Measurements from ENCODE around the gene THUMPD3.

Gene THUMPD3

DNA sequence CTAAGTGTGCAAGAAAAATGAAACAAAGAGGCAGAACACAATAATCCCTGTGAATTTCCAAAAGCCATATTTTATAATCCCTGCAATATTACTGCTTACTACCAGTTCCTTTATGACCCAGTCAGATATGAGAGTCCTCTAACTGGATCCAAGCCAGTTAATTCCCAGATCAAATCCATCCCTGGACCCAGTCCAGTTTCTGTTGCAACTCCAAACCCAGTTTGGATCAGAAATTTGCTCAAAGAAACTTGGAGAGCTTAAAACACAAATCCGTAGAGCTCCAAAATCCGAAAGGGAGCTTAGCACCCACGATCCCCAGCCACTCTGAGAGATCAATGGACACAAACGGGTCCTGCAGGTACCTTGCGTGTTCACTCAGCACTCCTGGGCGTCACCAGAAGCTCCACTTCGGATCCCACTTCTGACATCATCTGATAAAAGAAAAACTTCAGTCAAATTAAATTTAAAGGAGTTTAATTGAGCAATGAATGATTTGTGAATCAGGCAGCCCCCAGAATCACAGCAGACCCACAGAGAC is 32.6 kb upstream of the THUMPD3 start:
- Histone ChIP-seq H3F3A (ENCODE audit: low read depth) (no peaks in the 10 kb centered on the region), H3K9me2 (replicated peaks; ENCODE audit: low read depth, low read length) (no peaks in the 10 kb centered on the region), H3K27me3 (ENCODE audit: insufficient read depth, low read length, poor library complexity, severe bottlenecking) (no peaks in the 10 kb centered on the region), H3K36me3 (ENCODE audit: insufficient read depth, low read length) (no peaks in the 10 kb centered on the region), H3K79me2 (ENCODE audit: insufficient read depth, low read length) (no peaks in the 10 kb centered on the region), H2AFZ (ENCODE audit: low read length) (no peak overlapping the region), H4K20me1 (ENCODE audit: insufficient read depth, low read length, poor library complexity, severe bottlenecking) (no peaks in the 10 kb centered on the region), H3K9ac (ENCODE audit: low read depth, low read length, poor library complexity, severe bottlenecking) (no peak overlapping the region), H3K4me2 (ENCODE audit: low read depth, low read length, poor library complexity, severe bottlenecking) (no peak overlapping the region), H3K4me3 (ENCODE audit: low read length, poor library complexity, severe bottlenecking) (no peak overlapping the region), H3K9me3 (ENCODE audit: insufficient read depth, low read depth, low read length) (peaks cover 2% of the 10 kb centered on the region; the same call in 1 of the 2 replicates), H3K4me1 (ENCODE audit: insufficient read depth, low read length, poor library complexity, severe bottlenecking) (no peaks in the 10 kb centered on the region)
- TF ChIP-seq EZH2phosphoT487 (IDR thresholded peaks at IDR 0.05; ENCODE audit: borderline replicate concordance) (no peak), CTCF (conservative IDR thresholded peaks at IDR 0.05; ENCODE audit: low read length) (no peak)

- Histone ChIP-seq H3K27me3 (ENCODE audit: insufficient read depth, low read length, poor library complexity, severe bottlenecking) (no peaks in the 10 kb centered on the region), H3K4me3 (ENCODE audit: low read length, poor library complexity, severe bottlenecking) (no peak overlapping the region), H2AFZ (ENCODE audit: low read length) (no peak overlapping the region), H3F3A (ENCODE audit: low read depth) (no peaks in the 10 kb centered on the region), H3K4me2 (ENCODE audit: low read depth, low read length, poor library complexity, severe bottlenecking) (no peak overlapping the region), H3K79me2 (ENCODE audit: insufficient read depth, low read length) (no peaks in the 10 kb centered on the region), H3K9me3 (ENCODE audit: insufficient read depth, low read depth, low read length) (peaks cover 2% of the 10 kb centered on the region; the same call in 1 of the 2 replicates), H3K36me3 (ENCODE audit: insufficient read depth, low read length) (no peaks in the 10 kb centered on the region), H4K20me1 (ENCODE audit: insufficient read depth, low read length, poor library complexity, severe bottlenecking) (no peaks in the 10 kb centered on the region), H3K9me2 (replicated peaks; ENCODE audit: low read depth, low read length) (no peaks in the 10 kb centered on the region), H3K9ac (ENCODE audit: low read depth, low read length, poor library complexity, severe bottlenecking) (no peak overlapping the region), H3K4me1 (ENCODE audit: insufficient read depth, low read length, poor library complexity, severe bottlenecking) (no peaks in the 10 kb centered on the region)
- no peak for TF ChIP-seq EZH2phosphoT487 (IDR thresholded peaks at IDR 0.05; ENCODE audit: borderline replicate concordance)
- TF ChIP-seq CTCF (conservative IDR thresholded peaks at IDR 0.05; ENCODE audit: low read length): no peak
Measured at GRCh38 chr3:9331171-9331570, 31.7 kb upstream of the THUMPD3 start.

- H2AFZ ChIP-seq (ENCODE audit: low read length): no peak overlapping the region
- H3K4me2 ChIP-seq (ENCODE audit: low read depth, low read length, poor library complexity, severe bottlenecking): no peak overlapping the region
- H3K4me3 ChIP-seq (ENCODE audit: low read length, poor library complexity, severe bottlenecking): no peak overlapping the region
- H3K4me1 ChIP-seq (ENCODE audit: insufficient read depth, low read length, poor library complexity, severe bottlenecking): no peaks in the 10 kb centered on the region
- no peaks in the 10 kb centered on the region for H3K9me2 ChIP-seq (replicated peaks; ENCODE audit: low read depth, low read length)
- H3F3A ChIP-seq (ENCODE audit: low read depth): no peaks in the 10 kb centered on the region
- H3K9ac ChIP-seq (ENCODE audit: low read depth, low read length, poor library complexity, severe bottlenecking): no peak overlapping the region
- H4K20me1 ChIP-seq (ENCODE audit: insufficient read depth, low read length, poor library complexity, severe bottlenecking): no peaks in the 10 kb centered on the region
- TF ChIP-seq CTCF (conservative IDR thresholded peaks at IDR 0.05; ENCODE audit: low read length) (no peak), EZH2phosphoT487 (IDR thresholded peaks at IDR 0.05; ENCODE audit: borderline replicate concordance) (no peak)
- no peaks in the 10 kb centered on the region for H3K36me3 ChIP-seq (ENCODE audit: insufficient read depth, low read length)
- H3K27me3 ChIP-seq (ENCODE audit: insufficient read depth, low read length, poor library complexity, severe bottlenecking): no peaks in the 10 kb centered on the region
- H3K9me3 ChIP-seq (ENCODE audit: insufficient read depth, low read depth, low read length): no peaks in the 10 kb centered on the region; the same call in 1 of the 2 replicates
- no peaks in the 10 kb centered on the region for H3K79me2 ChIP-seq (ENCODE audit: insufficient read depth, low read length)
Measured at GRCh38 chr3:9332250-9333030, 30.4 kb upstream of the THUMPD3 start.
